22Rv1 (cell line): Measurements from ENCODE around the gene IGHMBP2.

Source experiments
- H3K27ac ChIP-seq: fragments of 450-650 bp; 2 replicates; pipeline ENCODE4 v1.5.1; 2017
- CTCF ChIP-seq: fragments of 450-650 bp; IDR thresholded peaks from 2 replicates; pipeline ENCODE4 v1.5.1; 2017; ENCODE audit warnings: mild to moderate bottlenecking
- ZFX ChIP-seq: fragments of 450-650 bp; IDR thresholded peaks from 2 replicates; pipeline ENCODE4 v1.6.1; 2017; ENCODE audit warnings: antibody characterized with exemption, borderline replicate concordance

IGHMBP2 gene

GRCh38 chr11:68903288-68904247 lies at the start of gene IGHMBP2, which contains the start of gene MRPL21:
IGHMBP2 (plus strand) TSS chr11:68903891; CDS start chr11:68903953, 62 bp downstream.
MRPL21 (minus strand) TSS chr11:68903832; CDS start chr11:68903810, 22 bp downstream.
- TF ChIP-seq CTCF (no peak), ZFX (no peak)
- H3K27ac ChIP-seq: peak within 1 kb of the TSS; percentile 78

- TF ChIP-seq CTCF: no peak
- no peak for TF ChIP-seq ZFX
- H3K27ac ChIP-seq: no peak overlapping the region
Observed at GRCh38 chr11:68854273-68854958, 49.3 kb upstream of the IGHMBP2 start.

GRCh38 chr11:68855205-68855981 lies 48.3 kb upstream of the IGHMBP2 start:
- H3K27ac ChIP-seq: no peak overlapping the region
- TF ChIP-seq CTCF (no peak), ZFX (no peak)

GRCh38 chr11:68856425-68857030 lies 47.2 kb upstream of the IGHMBP2 start:
- H3K27ac ChIP-seq: peak overlapping the region; percentile 64

GRCh38 chr11:68857037-68857586 lies 46.6 kb upstream of the IGHMBP2 start:
- H3K27ac ChIP-seq: peak overlapping the region; percentile 64
- TF ChIP-seq ZFX (no peak), CTCF (peak; percentile 44)

GRCh38 chr11:68859123-68859522 lies 44.6 kb upstream of the IGHMBP2 start:
- no peak overlapping the region for H3K27ac ChIP-seq
- TF ChIP-seq CTCF (no peak), ZFX (no peak)

GRCh38 chr11:68862421-68862820 lies 41.3 kb upstream of the IGHMBP2 start:
- TF ChIP-seq CTCF (no peak), ZFX (no peak)
- no peak overlapping the region for H3K27ac ChIP-seq
